KMS-11 (cell line): ENCODE results near the gene PLCB2.

Source experiments
- H2AFZ ChIP-seq: fragments of 200-600 bp; sonication (generic); 2 replicates; pipeline ENCODE4 v1.6.1; 2016; ENCODE audit warnings: antibody characterized with exemption, mixed run types, low read depth
- H3K27ac ChIP-seq: fragments of 200-600 bp; sonication (generic); 2 replicates; pipeline ENCODE4 v1.6.1; 2016; ENCODE audit warnings: mild to moderate bottlenecking, mixed run types
- H3K27me3 ChIP-seq: fragments of 200-600 bp; sonication (generic); 2 replicates; pipeline ENCODE4 v1.6.1; 2017; ENCODE audit warnings: mild to moderate bottlenecking, low read depth, mixed run types, moderate library complexity; ENCODE audit not compliant: insufficient read depth
- H3K36me3 ChIP-seq: fragments of 200-600 bp; sonication (generic); 2 replicates; pipeline ENCODE4 v1.6.1; 2017; ENCODE audit warnings: mild to moderate bottlenecking, mixed run types; ENCODE audit not compliant: insufficient read depth
- H3K4me1 ChIP-seq: fragments of 200-600 bp; sonication (generic); 2 replicates; pipeline ENCODE4 v1.6.1; 2016; ENCODE audit warnings: mild to moderate bottlenecking, low read depth, mixed run types; ENCODE audit not compliant: poor library complexity, severe bottlenecking
- H3K4me2 ChIP-seq: fragments of 200-600 bp; sonication (generic); 2 replicates; pipeline ENCODE4 v1.7.0; 2016; ENCODE audit warnings: mild to moderate bottlenecking, mixed run types
- H3K4me3 ChIP-seq: fragments of 200-600 bp; sonication (generic); IDR thresholded peaks from 2 replicates; pipeline ENCODE4 v1.6.1; 2017; ENCODE audit warnings: low read depth, low read length, mixed read lengths; ENCODE audit not compliant: insufficient read depth
- H3K79me2 ChIP-seq: fragments of 200-600 bp; sonication (generic); 2 replicates; pipeline ENCODE4 v1.6.1; 2016; ENCODE audit warnings: low read depth, mixed run types; ENCODE audit not compliant: insufficient read depth
- H3K9ac ChIP-seq: fragments of 200-600 bp; sonication (generic); 2 replicates; pipeline ENCODE4 v1.6.1; 2016; ENCODE audit warnings: mild to moderate bottlenecking, mixed run types
- H4K20me1 ChIP-seq: fragments of 200-600 bp; sonication (generic); 2 replicates; pipeline ENCODE4 v1.6.1; 2016; ENCODE audit warnings: mild to moderate bottlenecking, mixed run types; ENCODE audit not compliant: insufficient read depth
- CTCF ChIP-seq: fragments of 200-600 bp; sonication (generic); conservative IDR thresholded peaks from 2 replicates; pipeline ENCODE4 v1.6.1; 2017; ENCODE audit warnings: low read depth, mild to moderate bottlenecking, antibody characterized with exemption, low read length, moderate library complexity, mixed read lengths

The PLCB2 gene

GRCh38 chr15:40271685-40272484, 35.9 kb downstream of the PLCB2 start:
- Histone ChIP-seq H3K4me2 (no peak overlapping the region), H3K27me3 (no peaks in the 10 kb centered on the region), H3K79me2 (no peaks in the 10 kb centered on the region), H3K27ac (no peak overlapping the region), H2AFZ (no peak overlapping the region), H3K36me3 (no peaks in the 10 kb centered on the region), H3K9ac (no peak overlapping the region), H3K4me1 (peaks cover 4% of the 10 kb centered on the region), H4K20me1 (no peaks in the 10 kb centered on the region), H3K4me3 (no peak overlapping the region)
- TF ChIP-seq CTCF = no peak

DNA sequence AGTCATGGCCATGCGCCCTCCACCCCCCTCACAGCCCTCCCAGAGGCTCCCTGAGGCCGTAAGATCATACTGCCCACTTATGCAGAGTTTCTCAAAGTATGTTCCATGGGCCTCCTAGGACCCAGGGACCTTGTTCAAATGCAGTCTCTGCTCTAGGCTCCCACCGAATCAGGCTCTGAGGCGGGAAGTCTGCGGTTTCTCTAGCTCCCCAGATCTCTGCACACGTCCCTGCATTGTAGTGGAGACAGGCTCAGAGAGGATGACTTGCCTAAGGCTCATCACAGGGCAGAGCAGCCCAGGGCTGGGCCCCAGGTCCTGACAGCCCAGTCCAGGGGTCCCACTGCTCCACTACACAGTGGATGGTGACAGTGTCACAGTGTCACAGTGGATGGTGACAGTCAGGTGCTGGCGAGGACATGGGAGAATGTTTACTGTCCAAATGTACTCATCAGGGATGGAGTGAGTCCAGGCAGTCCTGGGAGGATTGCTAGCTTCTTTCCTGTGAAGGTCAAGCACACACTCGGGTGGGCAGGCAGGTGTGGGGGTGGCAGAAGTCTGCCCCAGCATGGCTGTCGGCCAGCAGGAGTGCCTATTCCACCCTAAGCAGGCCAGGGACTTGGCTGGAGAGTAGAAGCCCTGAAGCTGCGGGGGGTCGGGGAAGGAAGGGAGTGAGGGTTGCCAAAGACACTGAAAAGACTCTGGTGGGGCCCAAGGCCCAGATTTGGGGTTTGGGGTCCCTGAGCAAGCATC, 37.3 kb downstream of the PLCB2 start:
- no peak overlapping the region for H2AFZ ChIP-seq
- H3K27me3 ChIP-seq = no peaks in the 10 kb centered on the region
- H3K36me3 ChIP-seq = no peaks in the 10 kb centered on the region
- no peak overlapping the region for H3K27ac ChIP-seq
- H4K20me1 ChIP-seq = no peaks in the 10 kb centered on the region
- TF ChIP-seq CTCF = no peak
- H3K79me2 ChIP-seq = no peaks in the 10 kb centered on the region
- peaks cover 4% of the 10 kb centered on the region for H3K4me1 ChIP-seq
- no peak overlapping the region for H3K4me3 ChIP-seq
- no peak overlapping the region for H3K4me2 ChIP-seq
- H3K9ac ChIP-seq = no peak overlapping the region

DNA sequence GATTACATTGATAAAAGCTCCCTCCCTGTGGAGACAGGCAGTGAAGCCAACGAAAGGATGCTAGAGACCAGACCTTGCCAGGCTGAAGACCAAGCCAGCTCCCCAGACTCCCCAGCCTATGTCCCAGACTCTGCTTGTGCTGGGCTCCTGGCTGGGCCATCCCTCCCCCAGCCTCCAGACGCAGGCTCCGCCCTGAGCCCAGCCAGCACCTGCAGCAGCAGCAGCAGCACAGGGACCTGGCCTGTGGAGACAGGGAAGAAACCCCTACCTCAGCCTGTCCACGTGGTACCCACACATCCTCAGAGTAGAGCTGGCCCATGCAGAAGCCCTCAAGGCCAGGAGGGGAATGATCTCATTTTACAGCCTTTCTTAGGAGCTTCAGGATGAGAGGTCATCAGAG, 38.1 kb downstream of the PLCB2 start:
- no peak overlapping the region for H2AFZ ChIP-seq
- no peaks in the 10 kb centered on the region for H3K36me3 ChIP-seq
- no peak for TF ChIP-seq CTCF

GRCh38 chr15:40267670-40268069, 40.1 kb downstream of the PLCB2 start:
- Histone ChIP-seq H4K20me1 (no peaks in the 10 kb centered on the region), H2AFZ (no peak overlapping the region), H3K4me1 (no peaks in the 10 kb centered on the region), H3K27me3 (no peaks in the 10 kb centered on the region), H3K27ac (no peak overlapping the region), H3K4me3 (no peak overlapping the region), H3K4me2 (no peak overlapping the region), H3K36me3 (no peaks in the 10 kb centered on the region), H3K9ac (no peak overlapping the region), H3K79me2 (no peaks in the 10 kb centered on the region)
- TF ChIP-seq CTCF = no peak

More for the DNA sequence above, 38.1 kb downstream of the PLCB2 start:
- H3K4me3 ChIP-seq = no peak overlapping the region
- no peak overlapping the region for H3K9ac ChIP-seq
- H3K79me2 ChIP-seq = no peaks in the 10 kb centered on the region
- H3K27ac ChIP-seq = no peak overlapping the region
- no peaks in the 10 kb centered on the region for H4K20me1 ChIP-seq
- H3K4me1 ChIP-seq = no peaks in the 10 kb centered on the region
- no peaks in the 10 kb centered on the region for H3K27me3 ChIP-seq
- H3K4me2 ChIP-seq = no peak overlapping the region
